ENCODE data around the gene FAM240A. TPM values are rescaled to one million over a fixed set of nuclear protein-coding genes. Genes with fewer than 3 reads are reported as not detected.

The FAM240A gene
- total and polyA plus RNA-seq, 2 experiments from 2014 or later = 0.18 TPM; not detected in 1

GRCh38 chr3:46671541-46672348, 59.4 kb downstream of the FAM240A start (continued):
- TF ChIP-seq ZNF114 (CRISPR knock-in tag; IDR thresholded peaks at IDR 0.05) (no peak), EZH2phosphoT487 (IDR thresholded peaks at IDR 0.05; ENCODE audit: unreplicated experiment) (no peak), ETS1 (IDR thresholded peaks at IDR 0.05) (no peak), CTCF (conservative IDR thresholded peaks at IDR 0.05; ENCODE audit: low read depth in 2 of 2) (no peak), STAT1 (IDR thresholded peaks at IDR 0.05; ENCODE audit: unreplicated experiment) (no peak), JUNB (IDR thresholded peaks at IDR 0.05; ENCODE audit: unreplicated experiment) (no peak)

- H3K4me1 Mint-ChIP-seq = no peaks in the 10 kb centered on the region; the same call in 2 of the 3 replicates
- Histone ChIP-seq H4K20me1 (replicated peaks; ENCODE audit: insufficient read depth) (no peaks in the 10 kb centered on the region), H3F3A (replicated peaks; ENCODE audit: low read depth) (no peaks in the 10 kb centered on the region), H3K36me3 (ENCODE audit: insufficient read depth) (no peaks in the 10 kb centered on the region), H3K79me2 (replicated peaks; ENCODE audit: insufficient read depth) (no peaks in the 10 kb centered on the region), H3K27ac (ENCODE audit: low read depth) (no peak overlapping the region), H3K4me1 (ENCODE audit: insufficient read depth) (no peaks in the 10 kb centered on the region), H2AFZ (no peak overlapping the region), H3K4me2 (no peak overlapping the region), H3K4me3 (no peak overlapping the region), H3K9me2 (ENCODE audit: insufficient read depth) (0 out of 2 replicates have a peak, but pooled peaks cover 4% of the 10 kb centered on the region), H3K27me3 (ENCODE audit: insufficient read depth) (no peaks in the 10 kb centered on the region)
- DNase-seq (ENCODE audit: low spot score) (no peak), ATAC-seq (no peak)
- no peak overlapping the region for H3K4me3 Mint-ChIP-seq
- peaks cover 4% of the 10 kb centered on the region; the same call in 2 of the 3 replicates for H3K36me3 Mint-ChIP-seq (ENCODE audit: low read depth)
- H3K9me3 Mint-ChIP-seq = no peaks in the 10 kb centered on the region
- no peak overlapping the region for H3K27ac Mint-ChIP-seq
- peaks cover 10% of the 10 kb centered on the region for H3K27me3 Mint-ChIP-seq (ENCODE audit: insufficient read depth, low read depth, poor library complexity)
- TF ChIP-seq CTCF (conservative IDR thresholded peaks at IDR 0.05; ENCODE audit: low read depth in 2 of 2) (no peak), ZNF114 (CRISPR knock-in tag; IDR thresholded peaks at IDR 0.05) (no peak), STAT1 (IDR thresholded peaks at IDR 0.05; ENCODE audit: unreplicated experiment) (no peak), EZH2phosphoT487 (IDR thresholded peaks at IDR 0.05; ENCODE audit: unreplicated experiment) (no peak), CREB1 (CRISPR knock-in tag; IDR thresholded peaks at IDR 0.05; ENCODE audit: low read depth) (no peak), EZH2 (IDR thresholded peaks at IDR 0.05; ENCODE audit: low read depth, unreplicated experiment) (no peak), JUNB (IDR thresholded peaks at IDR 0.05; ENCODE audit: unreplicated experiment) (no peak), ZNF331 (CRISPR knock-in tag; IDR thresholded peaks at IDR 0.05; ENCODE audit: low read depth) (no peak), REST (IDR thresholded peaks at IDR 0.05; ENCODE audit: unreplicated experiment) (no peak), ETS1 (IDR thresholded peaks at IDR 0.05) (no peak)
Measured at GRCh38 chr3:46672349-46672695, 60.0 kb downstream of the FAM240A start.

Data from GM23338 (cell line).